ENCODE measurements around the gene NANP. TPM values are rescaled to one million over a fixed set of nuclear protein-coding genes. Genes with fewer than 3 reads are reported as not detected.
A peak's percentile ranks its signal among the peaks of the same experiment; 100 is the strongest.

The NANP gene
- total and polyA plus RNA-seq, 2 of the 13 experiments (the other 11 are each of a cell fraction or from before 2014, with no cell fraction given), result 8.9 to 21.5 TPM

GRCh38 chr20:25624500-25624939, 706 bp upstream of the NANP start (continued):
- TF ChIP-seq, protein P1, sequence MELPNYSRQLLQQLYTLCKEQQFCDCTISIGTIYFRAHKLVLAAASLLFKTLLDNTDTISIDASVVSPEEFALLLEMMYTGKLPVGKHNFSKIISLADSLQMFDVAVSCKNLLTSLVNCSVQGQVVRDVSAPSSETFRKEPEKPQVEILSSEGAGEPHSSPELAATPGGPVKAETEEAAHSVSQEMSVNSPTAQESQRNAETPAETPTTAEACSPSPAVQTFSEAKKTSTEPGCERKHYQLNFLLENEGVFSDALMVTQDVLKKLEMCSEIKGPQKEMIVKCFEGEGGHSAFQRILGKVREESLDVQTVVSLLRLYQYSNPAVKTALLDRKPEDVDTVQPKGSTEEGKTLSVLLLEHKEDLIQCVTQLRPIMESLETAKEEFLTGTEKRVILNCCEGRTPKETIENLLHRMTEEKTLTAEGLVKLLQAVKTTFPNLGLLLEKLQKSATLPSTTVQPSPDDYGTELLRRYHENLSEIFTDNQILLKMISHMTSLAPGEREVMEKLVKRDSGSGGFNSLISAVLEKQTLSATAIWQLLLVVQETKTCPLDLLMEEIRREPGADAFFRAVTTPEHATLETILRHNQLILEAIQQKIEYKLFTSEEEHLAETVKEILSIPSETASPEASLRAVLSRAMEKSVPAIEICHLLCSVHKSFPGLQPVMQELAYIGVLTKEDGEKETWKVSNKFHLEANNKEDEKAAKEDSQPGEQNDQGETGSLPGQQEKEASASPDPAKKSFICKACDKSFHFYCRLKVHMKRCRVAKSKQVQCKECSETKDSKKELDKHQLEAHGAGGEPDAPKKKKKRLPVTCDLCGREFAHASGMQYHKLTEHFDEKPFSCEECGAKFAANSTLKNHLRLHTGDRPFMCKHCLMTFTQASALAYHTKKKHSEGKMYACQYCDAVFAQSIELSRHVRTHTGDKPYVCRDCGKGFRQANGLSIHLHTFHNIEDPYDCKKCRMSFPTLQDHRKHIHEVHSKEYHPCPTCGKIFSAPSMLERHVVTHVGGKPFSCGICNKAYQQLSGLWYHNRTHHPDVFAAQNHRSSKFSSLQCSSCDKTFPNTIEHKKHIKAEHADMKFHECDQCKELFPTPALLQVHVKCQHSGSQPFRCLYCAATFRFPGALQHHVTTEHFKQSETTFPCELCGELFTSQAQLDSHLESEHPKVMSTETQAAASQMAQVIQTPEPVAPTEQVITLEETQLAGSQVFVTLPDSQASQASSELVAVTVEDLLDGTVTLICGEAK (IDR thresholded peaks at IDR 0.05), result no peak
- TF ChIP-seq, protein P1 (CRISPR knock-in tag; IDR thresholded peaks at IDR 0.05), result peak; percentile 91; the same call in 1 of the 2 replicates
- TF ChIP-seq, protein P2, sequence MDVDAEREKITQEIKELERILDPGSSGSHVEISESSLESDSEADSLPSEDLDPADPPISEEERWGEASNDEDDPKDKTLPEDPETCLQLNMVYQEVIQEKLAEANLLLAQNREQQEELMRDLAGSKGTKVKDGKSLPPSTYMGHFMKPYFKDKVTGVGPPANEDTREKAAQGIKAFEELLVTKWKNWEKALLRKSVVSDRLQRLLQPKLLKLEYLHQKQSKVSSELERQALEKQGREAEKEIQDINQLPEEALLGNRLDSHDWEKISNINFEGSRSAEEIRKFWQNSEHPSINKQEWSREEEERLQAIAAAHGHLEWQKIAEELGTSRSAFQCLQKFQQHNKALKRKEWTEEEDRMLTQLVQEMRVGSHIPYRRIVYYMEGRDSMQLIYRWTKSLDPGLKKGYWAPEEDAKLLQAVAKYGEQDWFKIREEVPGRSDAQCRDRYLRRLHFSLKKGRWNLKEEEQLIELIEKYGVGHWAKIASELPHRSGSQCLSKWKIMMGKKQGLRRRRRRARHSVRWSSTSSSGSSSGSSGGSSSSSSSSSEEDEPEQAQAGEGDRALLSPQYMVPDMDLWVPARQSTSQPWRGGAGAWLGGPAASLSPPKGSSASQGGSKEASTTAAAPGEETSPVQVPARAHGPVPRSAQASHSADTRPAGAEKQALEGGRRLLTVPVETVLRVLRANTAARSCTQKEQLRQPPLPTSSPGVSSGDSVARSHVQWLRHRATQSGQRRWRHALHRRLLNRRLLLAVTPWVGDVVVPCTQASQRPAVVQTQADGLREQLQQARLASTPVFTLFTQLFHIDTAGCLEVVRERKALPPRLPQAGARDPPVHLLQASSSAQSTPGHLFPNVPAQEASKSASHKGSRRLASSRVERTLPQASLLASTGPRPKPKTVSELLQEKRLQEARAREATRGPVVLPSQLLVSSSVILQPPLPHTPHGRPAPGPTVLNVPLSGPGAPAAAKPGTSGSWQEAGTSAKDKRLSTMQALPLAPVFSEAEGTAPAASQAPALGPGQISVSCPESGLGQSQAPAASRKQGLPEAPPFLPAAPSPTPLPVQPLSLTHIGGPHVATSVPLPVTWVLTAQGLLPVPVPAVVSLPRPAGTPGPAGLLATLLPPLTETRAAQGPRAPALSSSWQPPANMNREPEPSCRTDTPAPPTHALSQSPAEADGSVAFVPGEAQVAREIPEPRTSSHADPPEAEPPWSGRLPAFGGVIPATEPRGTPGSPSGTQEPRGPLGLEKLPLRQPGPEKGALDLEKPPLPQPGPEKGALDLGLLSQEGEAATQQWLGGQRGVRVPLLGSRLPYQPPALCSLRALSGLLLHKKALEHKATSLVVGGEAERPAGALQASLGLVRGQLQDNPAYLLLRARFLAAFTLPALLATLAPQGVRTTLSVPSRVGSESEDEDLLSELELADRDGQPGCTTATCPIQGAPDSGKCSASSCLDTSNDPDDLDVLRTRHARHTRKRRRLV (CRISPR knock-in tag; IDR thresholded peaks at IDR 0.05), result peak; percentile 61; the same call in 1 of the 2 replicates
- TF ChIP-seq BRD4 (CRISPR knock-in tag; IDR thresholded peaks at IDR 0.05) (no peak; the same call in 1 of the 2 replicates), SATB2 (CRISPR knock-in tag; IDR thresholded peaks at IDR 0.05) (peak; percentile 89; the same call in 1 of the 2 replicates), SPEN (CRISPR knock-in tag; IDR thresholded peaks at IDR 0.05; ENCODE audit: low read depth) (0 out of 2 replicates have a peak, but pooled peaks have one; percentile 39), SYNCRIP (IDR thresholded peaks at IDR 0.05; ENCODE audit: insufficient read depth, low read depth, low read length) (no peak), TSC22D2 (CRISPR knock-in tag; IDR thresholded peaks at IDR 0.05; ENCODE audit: borderline replicate concordance) (no peak), FIP1L1 (IDR thresholded peaks at IDR 0.05; ENCODE audit: borderline replicate concordance, insufficient read depth, low read depth, low read length) (no peak)
- TF ChIP-seq, protein P3, sequence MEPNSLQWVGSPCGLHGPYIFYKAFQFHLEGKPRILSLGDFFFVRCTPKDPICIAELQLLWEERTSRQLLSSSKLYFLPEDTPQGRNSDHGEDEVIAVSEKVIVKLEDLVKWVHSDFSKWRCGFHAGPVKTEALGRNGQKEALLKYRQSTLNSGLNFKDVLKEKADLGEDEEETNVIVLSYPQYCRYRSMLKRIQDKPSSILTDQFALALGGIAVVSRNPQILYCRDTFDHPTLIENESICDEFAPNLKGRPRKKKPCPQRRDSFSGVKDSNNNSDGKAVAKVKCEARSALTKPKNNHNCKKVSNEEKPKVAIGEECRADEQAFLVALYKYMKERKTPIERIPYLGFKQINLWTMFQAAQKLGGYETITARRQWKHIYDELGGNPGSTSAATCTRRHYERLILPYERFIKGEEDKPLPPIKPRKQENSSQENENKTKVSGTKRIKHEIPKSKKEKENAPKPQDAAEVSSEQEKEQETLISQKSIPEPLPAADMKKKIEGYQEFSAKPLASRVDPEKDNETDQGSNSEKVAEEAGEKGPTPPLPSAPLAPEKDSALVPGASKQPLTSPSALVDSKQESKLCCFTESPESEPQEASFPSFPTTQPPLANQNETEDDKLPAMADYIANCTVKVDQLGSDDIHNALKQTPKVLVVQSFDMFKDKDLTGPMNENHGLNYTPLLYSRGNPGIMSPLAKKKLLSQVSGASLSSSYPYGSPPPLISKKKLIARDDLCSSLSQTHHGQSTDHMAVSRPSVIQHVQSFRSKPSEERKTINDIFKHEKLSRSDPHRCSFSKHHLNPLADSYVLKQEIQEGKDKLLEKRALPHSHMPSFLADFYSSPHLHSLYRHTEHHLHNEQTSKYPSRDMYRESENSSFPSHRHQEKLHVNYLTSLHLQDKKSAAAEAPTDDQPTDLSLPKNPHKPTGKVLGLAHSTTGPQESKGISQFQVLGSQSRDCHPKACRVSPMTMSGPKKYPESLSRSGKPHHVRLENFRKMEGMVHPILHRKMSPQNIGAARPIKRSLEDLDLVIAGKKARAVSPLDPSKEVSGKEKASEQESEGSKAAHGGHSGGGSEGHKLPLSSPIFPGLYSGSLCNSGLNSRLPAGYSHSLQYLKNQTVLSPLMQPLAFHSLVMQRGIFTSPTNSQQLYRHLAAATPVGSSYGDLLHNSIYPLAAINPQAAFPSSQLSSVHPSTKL (CRISPR knock-in tag; IDR thresholded peaks at IDR 0.05), result no peak

Data from HepG2 (cell line).